Stimulated activated CD4-positive, alpha-beta T cell treated with anti-CD3 and anti-CD28 coated beads, Interleukin-1b, Interleukin-23, amount 100 ng/mL, for 4 hours (primary cell): Measurements from ENCODE around the gene GSTM2.

ENCODE experiments used
- DNase-seq, 2 donors: peaks; one replicate each; pipeline ENCODE4 v3.0.0-alpha.2; 2020; ENCODE audit warnings: low read depth in 2 of 2

GSTM2 gene

GRCh38 chr1:109629372-109630030 lies 38.4 kb upstream of the GSTM2 start:
- DNase-seq: no peak

- DNase-seq: peak; percentile 21 to 37
Measured at GRCh38 chr1:109630081-109630897, 37.6 kb upstream of the GSTM2 start.

- no peak for DNase-seq
Measured at GRCh38 chr1:109630898-109631512, 36.9 kb upstream of the GSTM2 start.

- no peak for DNase-seq
Measured at GRCh38 chr1:109631513-109632505, 36.0 kb upstream of the GSTM2 start.

- no peak for DNase-seq
Measured at GRCh38 chr1:109632671-109633346, 35.0 kb upstream of the GSTM2 start.

- no peak for DNase-seq
Measured at GRCh38 chr1:109634292-109634691, 33.6 kb upstream of the GSTM2 start.

GRCh38 chr1:109634771-109635750 lies 32.8 kb upstream of the GSTM2 start:
- DNase-seq: no peak

GRCh38 chr1:109635862-109636200 lies 32.0 kb upstream of the GSTM2 start:
- DNase-seq: no peak

GRCh38 chr1:109636201-109636952 lies 31.5 kb upstream of the GSTM2 start:
- DNase-seq: no peak

- no peak for DNase-seq
Measured at GRCh38 chr1:109637446-109637845, 30.4 kb upstream of the GSTM2 start.

GRCh38 chr1:109639063-109639840 lies 28.6 kb upstream of the GSTM2 start:
- DNase-seq: no peak

- no peak for DNase-seq
Measured at GRCh38 chr1:109639841-109640184, 28.0 kb upstream of the GSTM2 start.

GRCh38 chr1:109640285-109640865 lies 27.5 kb upstream of the GSTM2 start:
- peak; percentile 91 to 92 for DNase-seq

GRCh38 chr1:109641078-109641740 lies 26.6 kb upstream of the GSTM2 start:
- no peak for DNase-seq

- DNase-seq: no peak
Measured at GRCh38 chr1:109641861-109642260, 26.0 kb upstream of the GSTM2 start.

- DNase-seq: no peak
Measured at GRCh38 chr1:109642626-109643025, 25.2 kb upstream of the GSTM2 start.

GRCh38 chr1:109643385-109644230 lies 24.2 kb upstream of the GSTM2 start:
- peak; percentile 84 to 89 for DNase-seq
